Measurements from ENCODE around the gene FUZ.

Gene FUZ

DNA sequence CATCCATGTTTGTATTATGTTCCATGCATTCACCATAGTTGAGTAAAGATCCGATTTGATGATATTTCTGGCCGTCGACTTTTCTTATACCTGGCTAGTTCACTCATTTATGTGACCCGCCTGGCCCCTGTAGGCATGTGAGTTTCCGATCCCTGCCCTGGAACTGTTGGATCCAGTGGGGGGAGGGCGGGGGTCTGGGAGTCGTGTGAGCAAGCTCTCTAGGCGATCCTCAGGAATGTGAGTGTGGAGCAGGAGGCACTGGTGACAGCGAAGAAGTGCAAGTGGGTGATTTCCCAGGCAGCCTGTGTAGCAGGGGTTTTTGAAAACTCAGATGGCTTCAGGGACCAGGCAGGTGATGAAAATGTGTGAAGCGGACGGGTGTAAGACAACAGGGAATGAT lies 27.2 kb upstream of the FUZ start:
- in situ Hi-C loops (cut with HindIII; ENCODE audit: low sequenced_read_pairs): no loop called here
- DNase-seq (ENCODE audit: low read depth): no peak
- TF ChIP-seq, protein P1, sequence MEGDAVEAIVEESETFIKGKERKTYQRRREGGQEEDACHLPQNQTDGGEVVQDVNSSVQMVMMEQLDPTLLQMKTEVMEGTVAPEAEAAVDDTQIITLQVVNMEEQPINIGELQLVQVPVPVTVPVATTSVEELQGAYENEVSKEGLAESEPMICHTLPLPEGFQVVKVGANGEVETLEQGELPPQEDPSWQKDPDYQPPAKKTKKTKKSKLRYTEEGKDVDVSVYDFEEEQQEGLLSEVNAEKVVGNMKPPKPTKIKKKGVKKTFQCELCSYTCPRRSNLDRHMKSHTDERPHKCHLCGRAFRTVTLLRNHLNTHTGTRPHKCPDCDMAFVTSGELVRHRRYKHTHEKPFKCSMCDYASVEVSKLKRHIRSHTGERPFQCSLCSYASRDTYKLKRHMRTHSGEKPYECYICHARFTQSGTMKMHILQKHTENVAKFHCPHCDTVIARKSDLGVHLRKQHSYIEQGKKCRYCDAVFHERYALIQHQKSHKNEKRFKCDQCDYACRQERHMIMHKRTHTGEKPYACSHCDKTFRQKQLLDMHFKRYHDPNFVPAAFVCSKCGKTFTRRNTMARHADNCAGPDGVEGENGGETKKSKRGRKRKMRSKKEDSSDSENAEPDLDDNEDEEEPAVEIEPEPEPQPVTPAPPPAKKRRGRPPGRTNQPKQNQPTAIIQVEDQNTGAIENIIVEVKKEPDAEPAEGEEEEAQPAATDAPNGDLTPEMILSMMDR (IDR thresholded peaks at IDR 0.05; ENCODE audit: low read depth, low read length, missing control alignments): no peak
- no peak overlapping the region for H3K4me3 ChIP-seq (ENCODE audit: low read depth, low read length)

DNA sequence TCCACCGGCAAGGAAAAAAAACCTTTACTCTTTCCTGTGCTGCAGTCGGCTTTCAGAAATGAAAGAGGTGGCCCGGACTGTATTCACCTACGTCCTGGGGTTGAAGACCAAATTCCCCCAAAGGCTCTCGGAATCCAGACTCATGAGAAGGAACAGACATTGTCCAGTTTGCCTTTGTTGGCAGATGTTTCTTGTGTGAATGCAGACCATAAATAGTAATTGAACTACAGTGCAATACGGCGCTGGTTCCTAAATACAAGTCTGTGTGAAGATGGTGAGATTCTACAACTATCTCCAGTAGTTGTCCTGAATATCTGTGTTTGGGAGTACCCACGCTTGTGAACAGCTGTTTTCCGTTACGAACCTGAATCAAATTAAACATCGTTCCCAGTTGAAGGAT lies 26.6 kb upstream of the FUZ start:
- no peak overlapping the region for H3K4me3 ChIP-seq (ENCODE audit: low read depth, low read length)
- no peak for DNase-seq (ENCODE audit: low read depth)
- TF ChIP-seq, protein P1 (IDR thresholded peaks at IDR 0.05; ENCODE audit: low read depth, low read length, missing control alignments): no peak
- in situ Hi-C loops (cut with HindIII; ENCODE audit: low sequenced_read_pairs): no loop called here

DNA sequence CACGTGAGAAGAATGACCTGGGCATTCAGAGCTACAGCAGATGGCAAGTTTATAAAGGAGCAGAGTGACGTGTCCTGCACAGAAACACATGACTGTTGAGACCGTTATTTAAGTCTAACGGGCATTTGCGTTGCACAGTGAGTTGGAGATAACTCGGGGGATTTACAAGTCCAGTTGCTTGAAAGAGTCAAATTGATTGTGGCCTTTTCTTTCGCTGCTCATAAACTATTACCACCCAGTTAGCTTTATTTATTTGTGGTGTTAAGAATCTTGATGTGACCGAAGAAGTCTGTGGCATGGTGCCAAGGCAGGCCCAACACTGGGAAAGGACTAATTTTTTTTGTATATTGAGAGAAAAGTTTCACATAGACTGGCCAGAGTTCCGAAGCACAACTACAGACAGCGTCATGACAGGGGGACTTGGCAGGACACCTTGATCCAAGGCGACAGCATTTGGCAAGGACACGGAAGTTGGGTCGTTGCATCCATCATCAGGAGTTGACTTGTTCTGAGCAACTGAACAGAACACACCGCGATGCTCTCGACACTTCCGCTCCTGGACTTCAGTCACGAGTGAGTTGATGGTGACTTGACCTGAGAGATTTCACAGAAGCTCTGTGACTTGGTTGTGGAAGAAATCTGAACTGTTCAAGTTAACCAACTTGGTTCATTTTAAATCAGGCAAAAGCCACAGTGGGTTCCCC lies 25.9 kb upstream of the FUZ start:
- TF ChIP-seq, protein P1 (IDR thresholded peaks at IDR 0.05; ENCODE audit: low read depth, low read length, missing control alignments): no peak
- no peak for DNase-seq (ENCODE audit: low read depth)
- in situ Hi-C loops (cut with HindIII; ENCODE audit: low sequenced_read_pairs): no loop called here

DNA sequence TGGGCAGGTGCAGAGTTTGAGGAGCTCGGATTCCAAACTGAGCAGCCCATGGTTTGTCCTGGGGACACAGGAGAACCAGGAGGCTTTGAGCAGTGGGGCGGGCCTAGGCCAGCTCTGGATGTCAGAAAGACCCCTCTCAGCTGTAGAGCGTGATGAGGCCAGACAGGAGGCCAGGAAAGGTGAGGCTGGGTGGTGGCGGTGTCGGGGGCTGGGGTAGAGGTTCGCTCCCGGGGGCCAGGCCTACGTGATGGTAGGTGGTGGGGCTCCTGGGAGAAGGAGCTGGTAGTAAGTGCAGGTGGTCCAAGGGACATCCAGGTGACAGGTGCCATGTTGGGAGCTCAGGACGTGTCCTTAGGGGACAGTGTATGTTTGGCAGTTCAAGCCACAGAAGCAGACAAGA lies 24.3 kb upstream of the FUZ start:
- TF ChIP-seq, protein P1 (IDR thresholded peaks at IDR 0.05; ENCODE audit: low read depth, low read length, missing control alignments): no peak
- no peak overlapping the region for H3K4me3 ChIP-seq (ENCODE audit: low read depth, low read length)
- no peak for DNase-seq (ENCODE audit: low read depth)
- in situ Hi-C loops (cut with HindIII; ENCODE audit: low sequenced_read_pairs): no loop called here

More for the DNA sequence above, 25.9 kb upstream of the FUZ start:
- no peak overlapping the region for H3K4me3 ChIP-seq (ENCODE audit: low read depth, low read length)

DNA sequence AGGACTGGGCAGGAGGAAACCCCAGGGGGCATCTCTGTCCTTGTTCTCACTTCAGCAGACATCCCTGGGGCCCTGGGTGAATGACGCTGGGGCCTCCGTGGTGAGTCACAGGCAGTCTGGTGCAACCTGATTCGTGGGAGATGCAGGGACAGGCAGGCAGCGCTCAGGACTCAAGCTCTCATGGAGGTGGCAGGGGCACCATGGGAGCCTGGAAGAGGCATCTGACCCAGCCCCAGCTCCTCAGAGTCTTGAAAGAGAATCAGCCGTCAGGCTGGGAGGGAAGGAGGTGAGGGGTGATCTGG lies 23.9 kb upstream of the FUZ start:
- no peak overlapping the region for H3K4me3 ChIP-seq (ENCODE audit: low read depth, low read length)
- in situ Hi-C loops (cut with HindIII; ENCODE audit: low sequenced_read_pairs): no loop called here
- no peak for DNase-seq (ENCODE audit: low read depth)
- TF ChIP-seq, protein P1 (IDR thresholded peaks at IDR 0.05; ENCODE audit: low read depth, low read length, missing control alignments): no peak

DNA sequence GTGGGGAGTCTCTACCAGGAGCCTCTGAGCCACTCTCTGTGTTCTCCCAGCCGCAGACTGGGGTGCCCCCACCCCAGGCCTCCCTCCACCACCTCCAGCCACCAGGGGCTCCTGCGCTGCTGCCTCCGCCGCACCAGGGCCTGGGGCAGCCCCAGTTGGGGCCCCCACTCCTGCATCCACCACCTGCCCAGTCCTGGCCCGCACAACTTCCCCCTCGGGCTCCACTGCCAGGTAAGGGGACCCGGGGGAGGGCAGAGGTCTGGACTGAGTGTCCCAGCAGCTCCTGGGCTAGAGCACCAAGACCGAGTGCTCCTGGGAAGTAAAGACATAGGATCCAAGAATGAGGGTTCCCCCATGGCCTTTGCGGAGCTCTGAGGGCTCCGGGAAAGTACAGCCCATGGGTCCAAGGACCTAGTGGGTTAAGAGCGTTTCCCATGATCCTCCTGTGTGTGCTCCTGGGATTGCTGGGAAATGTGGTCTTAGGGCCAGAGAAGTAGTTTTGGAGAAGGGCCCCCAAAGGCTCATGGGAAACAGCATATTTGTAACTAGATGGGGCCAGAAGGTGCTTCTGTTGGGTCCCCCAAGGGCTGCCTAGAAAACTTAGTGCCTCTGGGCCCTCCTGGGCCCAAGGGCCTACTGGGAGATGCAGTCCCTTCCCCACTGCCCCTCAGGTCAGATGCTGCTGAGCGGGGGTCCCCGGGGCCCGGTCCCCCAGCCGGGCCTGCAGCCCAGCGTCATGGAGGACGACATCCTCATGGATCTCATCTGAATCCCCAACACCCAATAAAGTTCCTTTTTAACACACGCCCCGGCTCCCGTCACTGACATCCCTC lies 23.3 kb upstream of the FUZ start:
- TF ChIP-seq, protein P1 (IDR thresholded peaks at IDR 0.05; ENCODE audit: low read depth, low read length, missing control alignments): no peak
- no peak for DNase-seq (ENCODE audit: low read depth)
- in situ Hi-C loops (cut with HindIII; ENCODE audit: low sequenced_read_pairs): no loop called here
- no peak overlapping the region for H3K4me3 ChIP-seq (ENCODE audit: low read depth, low read length)

Data from astrocyte of the cerebellum (primary cell).